Psoas muscle (tissue), 8 donors: ENCODE results near the gene KIR2DL1. TPM values are rescaled to one million over a fixed set of nuclear protein-coding genes. Genes with fewer than 3 reads are reported as not detected.
"Not testable (repeated sequence)": the region's sequence is repeated elsewhere in the genome, so short reads cannot be mapped to it uniquely, and the experiment has no call there.

ENCODE experiments used
- ATAC-seq, 4 donors: fragments of 200-7000 bp; cut with Tn5 transposase; one replicate each; pipeline ENCODE4 v1.9.1; 2020; ENCODE audit warnings: moderate library complexity in 3 of 4, mild to moderate bottlenecking in 2 of 4
- DNase-seq, 2 donors: peaks; one replicate each; pipeline ENCODE4 v3.0.0-alpha.2; 2020
- H3K27ac ChIP-seq: fragments of 200-600 bp; one replicate; pipeline ENCODE4 v1.8.0; 2022
- H3K27me3 ChIP-seq, 3 donors: fragments of 200-600 bp in 1 of 3; one replicate each; pipeline versions ENCODE4 v1.6.1 to v1.8.0; 2013 to 2022; ENCODE audit warnings: low read length in 2 of 3, mild to moderate bottlenecking in 2 of 3, moderate library complexity in 1 of 3; ENCODE audit not compliant: insufficient read depth in 3 of 3
- H3K36me3 ChIP-seq, 2 donors: fragments of 200-600 bp in 1 of 2; one replicate each; pipeline versions ENCODE4 v1.6.1 to v1.8.0; 2013 to 2022; ENCODE audit warnings: low read depth in 1 of 2, mild to moderate bottlenecking in 1 of 2, moderate library complexity in 1 of 2; ENCODE audit not compliant: insufficient read depth in 1 of 2
- H3K4me1 ChIP-seq: fragments of 200-600 bp; one replicate; pipeline ENCODE4 v1.8.0; 2022
- H3K4me3 ChIP-seq: fragments of 200-600 bp; one replicate; pipeline ENCODE4 v1.8.0; 2022; ENCODE audit warnings: mild to moderate bottlenecking
- H3K9me3 ChIP-seq: fragments of 200-600 bp; one replicate; pipeline ENCODE4 v1.8.0; 2022
- WGBS, 3 donors: extraction: QIAGEN DNeasy Blood & Tissue Kit; methylation state at CpG; one replicate each; pipeline versions ENCODE4 v1.1.6 to v1.1.7; 2013; 5-methylcytosine and 5-hydroxymethylcytosine counted together
- intact Hi-C, 2 donors: fragments of 100-400 bp; cut with DNase I; formaldehyde crosslinking; loops; one replicate each; pipeline versions ENCODE4 v1.11.0 to v1.14.2; 2022
- polyA plus RNA-seq, 3 donors: library from polyadenylated mRNA; stranded (reverse); fragments of 200-250 nt; gene quantifications; one replicate each; pipeline ENCODE4 v1.2.3, GENCODE V29; 2013
- total RNA-seq, 4 donors: library from RNA; stranded (reverse); fragmentation: NEBNext Ultra II Directional in 2 of 4; extraction: Animal tissue kit (Norgen Biotek cat#: 25700) in 2 of 4; gene quantifications; one replicate each; pipeline versions ENCODE4 v1.2.1 to v1.2.4, GENCODE V29; 2021 to 2023
- donor health status: healthy with polysubstance abuse.
- donor health status: DM: no; HTN: no; CAD: no; lungs with moderate emphysema.
- donor health status: Bipolar disorder and iron deficiency.
- donor health status: healthy.
- donor health status: DM: yes; HTN: yes; CAD: no.
- donor health status: DM: no; HTN: no; CAD: no.
- donor health status: DM: no; HTN: no; CAD: no.
- donor health status: DM: yes; HTN: yes; CAD: no.

The KIR2DL1 gene
- total and polyA plus RNA-seq, 7 donors: 0.03 TPM; not detected in 6

DNA sequence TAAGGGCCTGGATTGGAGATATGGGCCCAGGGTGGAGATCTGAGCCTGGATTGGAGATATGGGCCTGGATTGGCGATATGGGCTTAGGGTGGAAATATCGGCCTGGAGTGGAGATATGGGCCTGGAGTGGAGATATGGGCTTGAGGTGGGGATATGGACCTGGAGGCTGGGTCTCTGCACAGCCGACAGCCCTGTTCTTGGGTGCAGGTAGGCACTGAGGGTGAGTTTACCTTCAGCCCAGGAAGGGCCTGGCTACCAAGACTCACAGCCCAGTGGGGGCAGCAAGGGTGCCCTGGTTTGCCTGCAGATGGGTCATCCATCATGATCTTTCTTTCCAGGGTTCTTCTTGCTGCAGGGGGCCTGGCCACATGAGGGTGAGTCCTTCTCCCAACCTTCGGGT is 918 bp downstream of the KIR2DL1 start:
- WGBS, 3 donors: 75 to 79% (median 77%) methylated on average over 3 to 4 of the region's 4 CpGs
- H3K4me1 ChIP-seq, H3K27me3 ChIP-seq, ATAC-seq, H3K4me3 ChIP-seq, DNase-seq, H3K27ac ChIP-seq, intact Hi-C loops, H3K36me3 ChIP-seq, H3K9me3 ChIP-seq: not testable (repeated sequence)

DNA sequence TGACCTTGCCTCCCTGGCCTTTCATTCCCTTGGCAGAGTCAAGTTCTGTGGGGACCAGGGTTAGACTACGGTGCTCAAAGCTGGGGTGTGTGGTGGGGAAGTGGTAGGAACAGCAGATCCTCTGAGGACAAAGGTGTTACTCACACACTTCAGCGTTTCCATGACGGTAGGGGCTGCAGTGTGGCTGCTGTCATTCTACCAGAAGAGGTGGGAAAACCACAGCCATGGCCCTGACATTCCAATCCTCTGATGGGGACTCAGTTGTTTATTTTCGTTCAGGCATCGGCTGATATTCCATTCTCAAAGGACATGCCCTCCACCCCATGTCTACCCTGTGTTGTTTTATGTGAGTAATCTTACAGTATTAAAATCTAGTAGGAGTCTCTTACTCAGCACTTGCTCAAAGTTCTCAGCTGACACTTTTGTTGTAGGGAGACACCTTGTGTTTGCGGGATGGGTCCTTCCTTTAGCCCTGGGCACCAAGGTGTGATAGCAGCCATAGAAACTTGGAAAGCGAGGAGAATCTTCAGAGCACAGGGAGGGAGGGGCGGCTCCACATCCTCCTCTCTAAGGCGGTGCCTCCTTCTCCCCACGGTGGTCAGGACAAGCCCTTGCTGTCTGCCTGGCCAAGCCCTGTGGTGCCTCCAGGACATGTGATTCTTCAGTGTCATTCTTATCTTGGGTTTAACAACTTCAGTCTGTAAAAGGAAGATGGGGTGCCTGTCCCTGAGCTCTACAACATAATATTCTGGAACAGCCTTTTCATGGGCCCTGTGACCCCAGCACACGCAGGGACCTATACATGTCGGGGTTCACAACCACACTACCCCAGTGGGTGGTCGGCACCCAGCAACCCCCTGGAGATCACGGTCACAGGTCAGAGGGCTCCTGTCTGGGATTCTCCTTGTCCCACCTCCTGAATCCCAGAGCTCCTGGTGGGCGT is 1.7 kb downstream of the KIR2DL1 start:
- intact Hi-C loops, DNase-seq, H3K27ac ChIP-seq, H3K9me3 ChIP-seq, H3K27me3 ChIP-seq, H3K36me3 ChIP-seq, H3K4me1 ChIP-seq, H3K4me3 ChIP-seq, ATAC-seq: not testable (repeated sequence)
- 70 to 79% (median 75%) methylated on average over 7 to 14 of the region's 15 CpGs for WGBS, 3 donors

DNA sequence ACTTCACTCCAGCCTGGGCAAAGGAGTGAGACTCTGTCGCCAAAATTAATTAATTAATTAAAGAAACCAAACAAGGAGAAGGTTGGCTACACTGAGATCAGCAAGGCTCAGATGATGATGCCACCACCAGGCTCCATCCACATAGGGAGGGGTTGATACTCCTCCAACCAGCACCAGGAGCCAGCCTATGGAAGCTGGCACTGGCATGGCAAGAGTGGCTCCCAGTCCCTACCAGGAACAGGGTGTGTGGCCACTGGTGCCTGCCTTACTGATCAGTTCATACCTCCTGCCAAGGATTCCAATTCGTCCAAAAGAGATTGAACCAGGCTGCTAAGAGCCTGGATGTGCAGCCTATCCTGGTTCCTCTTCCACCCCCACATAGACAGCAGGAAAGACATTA is 3.1 kb downstream of the KIR2DL1 start:
- H3K27ac ChIP-seq, intact Hi-C loops, ATAC-seq, H3K27me3 ChIP-seq, DNase-seq, H3K9me3 ChIP-seq, H3K4me3 ChIP-seq, H3K36me3 ChIP-seq, H3K4me1 ChIP-seq: not testable (repeated sequence)
- WGBS, 3 donors: 33 to 72% (median 43%) methylated on average over 2 of the region's 2 CpGs

DNA sequence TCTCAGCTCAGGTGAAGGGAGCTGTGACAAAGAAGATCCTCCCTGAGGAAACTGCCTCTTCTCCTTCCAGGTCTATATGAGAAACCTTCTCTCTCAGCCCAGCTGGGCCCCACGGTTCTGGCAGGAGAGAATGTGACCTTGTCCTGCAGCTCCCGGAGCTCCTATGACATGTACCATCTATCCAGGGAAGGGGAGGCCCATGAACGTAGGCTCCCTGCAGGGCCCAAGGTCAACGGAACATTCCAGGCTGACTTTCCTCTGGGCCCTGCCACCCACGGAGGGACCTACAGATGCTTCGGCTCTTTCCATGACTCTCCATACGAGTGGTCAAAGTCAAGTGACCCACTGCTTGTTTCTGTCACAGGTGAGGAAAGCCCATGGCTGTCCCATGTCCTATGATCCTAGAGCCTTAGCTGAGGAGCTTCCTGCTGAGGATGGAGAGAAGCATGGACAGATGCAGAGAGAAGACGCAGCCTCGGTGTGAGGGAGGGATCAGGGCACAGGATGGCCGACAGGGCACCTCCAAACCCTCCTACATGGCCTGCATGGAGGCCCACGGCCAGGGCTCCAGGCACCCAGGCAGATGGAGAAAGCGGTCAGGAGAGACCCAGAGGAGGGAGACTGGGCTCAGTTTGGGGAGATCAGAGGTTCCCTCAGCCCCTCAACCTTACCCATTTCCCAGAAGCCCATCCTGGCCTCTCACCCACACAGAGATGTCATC is 5.7 kb downstream of the KIR2DL1 start:
- H3K4me3 ChIP-seq, H3K36me3 ChIP-seq, ATAC-seq, DNase-seq, H3K9me3 ChIP-seq, intact Hi-C loops, H3K27ac ChIP-seq, H3K27me3 ChIP-seq, H3K4me1 ChIP-seq: not testable (repeated sequence)
- 62 to 81% (median 68%) methylated on average over 9 to 12 of the region's 12 CpGs for WGBS, 3 donors

DNA sequence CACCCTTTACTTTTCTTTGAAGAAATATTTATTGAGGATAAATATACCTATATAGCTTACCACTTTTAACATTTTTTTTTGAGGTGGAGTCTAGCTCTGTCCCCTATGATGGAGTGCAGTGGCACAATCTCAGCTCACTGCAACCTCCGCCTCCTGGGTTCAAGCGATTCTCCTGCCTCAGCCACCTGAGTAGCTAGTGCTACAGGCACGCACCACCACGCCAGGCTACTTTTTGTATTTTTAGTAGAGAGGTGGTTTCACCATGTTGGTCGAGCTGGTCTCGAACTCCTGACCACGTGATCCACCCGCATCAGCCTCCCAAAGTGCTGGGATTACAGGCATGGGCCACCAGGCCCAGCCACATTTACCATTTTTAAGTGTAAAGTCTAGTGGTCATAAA is 6.2 kb downstream of the KIR2DL1 start:
- intact Hi-C loops, H3K9me3 ChIP-seq, H3K27ac ChIP-seq, H3K4me1 ChIP-seq, H3K27me3 ChIP-seq, DNase-seq, H3K4me3 ChIP-seq, ATAC-seq, H3K36me3 ChIP-seq: not testable (repeated sequence)
- 64 to 71% (median 70%) methylated on average over 8 of the region's 8 CpGs for WGBS, 3 donors

DNA sequence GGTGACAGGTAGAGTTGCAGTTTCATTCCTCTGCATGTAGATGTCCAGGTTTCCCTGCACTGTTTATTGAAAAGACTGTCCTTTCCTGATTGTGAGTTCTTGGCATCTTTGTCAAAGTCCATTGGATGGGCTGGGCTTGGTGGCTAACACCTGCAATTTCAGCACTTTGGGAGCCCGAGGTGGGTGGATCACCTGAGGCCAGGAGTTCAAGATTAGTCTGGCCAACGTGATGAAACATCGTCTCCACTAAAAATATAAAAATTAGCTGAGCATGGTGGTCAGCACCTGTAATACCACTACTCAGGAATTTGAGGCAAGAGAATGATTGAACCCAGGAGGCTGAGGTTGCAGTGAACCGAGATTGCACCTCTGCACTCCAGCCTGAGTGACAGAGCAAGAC is 8.3 kb downstream of the KIR2DL1 start:
- H3K27me3 ChIP-seq, H3K36me3 ChIP-seq, H3K27ac ChIP-seq, intact Hi-C loops, H3K4me3 ChIP-seq, DNase-seq, H3K4me1 ChIP-seq, H3K9me3 ChIP-seq, ATAC-seq: not testable (repeated sequence)
- WGBS, 3 donors: 42 to 67% (median 49%) methylated on average over 4 of the region's 4 CpGs

DNA sequence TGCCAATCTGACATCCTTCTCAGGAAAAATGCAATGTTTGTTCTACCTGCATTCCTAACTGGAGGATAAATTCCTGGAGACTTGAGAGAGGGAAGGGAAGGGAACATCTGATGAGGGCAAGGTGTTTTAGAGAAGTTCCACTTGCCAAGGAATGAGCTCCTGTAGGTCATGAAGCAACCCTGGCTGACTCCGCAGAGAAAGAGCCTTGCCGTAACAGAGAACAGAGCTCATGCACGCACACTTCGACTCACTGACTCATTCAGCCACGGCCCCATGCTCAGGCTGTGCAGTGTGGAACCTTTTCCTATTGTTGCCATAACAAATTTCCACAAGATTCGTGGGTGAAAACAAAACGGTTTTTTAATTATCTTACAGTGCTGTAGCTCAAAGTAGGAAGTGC is 9.3 kb downstream of the KIR2DL1 start:
- H3K27ac ChIP-seq, H3K36me3 ChIP-seq, ATAC-seq, H3K4me1 ChIP-seq, H3K4me3 ChIP-seq, H3K27me3 ChIP-seq, H3K9me3 ChIP-seq, DNase-seq, intact Hi-C loops: not testable (repeated sequence)
- WGBS, 3 donors: 55 to 70% (median 68%) methylated on average over 7 of the region's 7 CpGs

DNA sequence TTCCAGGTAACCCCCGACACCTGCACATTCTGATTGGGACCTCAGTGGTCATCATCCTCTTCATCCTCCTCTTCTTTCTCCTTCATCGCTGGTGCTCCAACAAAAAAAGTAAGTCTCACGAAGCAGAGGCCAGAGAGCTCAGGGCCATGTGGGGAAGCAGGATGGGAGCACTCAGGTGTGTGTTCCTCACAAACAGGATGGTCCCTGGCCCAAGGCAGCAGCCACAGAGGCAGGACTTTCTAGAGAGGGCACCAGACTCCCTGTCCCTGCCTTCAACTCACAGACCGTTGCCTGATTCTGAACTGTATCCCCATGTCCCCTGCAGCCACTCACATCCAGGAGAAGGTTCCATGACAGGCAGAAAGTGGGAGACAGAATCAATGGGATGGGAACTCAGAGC is 13.3 kb downstream of the KIR2DL1 start:
- H3K4me3 ChIP-seq, DNase-seq, H3K36me3 ChIP-seq, H3K4me1 ChIP-seq, H3K27ac ChIP-seq, ATAC-seq, H3K27me3 ChIP-seq, intact Hi-C loops, H3K9me3 ChIP-seq: not testable (repeated sequence)
- WGBS, 3 donors: 58 to 79% (median 69%) methylated on average over 4 of the region's 4 CpGs

DNA sequence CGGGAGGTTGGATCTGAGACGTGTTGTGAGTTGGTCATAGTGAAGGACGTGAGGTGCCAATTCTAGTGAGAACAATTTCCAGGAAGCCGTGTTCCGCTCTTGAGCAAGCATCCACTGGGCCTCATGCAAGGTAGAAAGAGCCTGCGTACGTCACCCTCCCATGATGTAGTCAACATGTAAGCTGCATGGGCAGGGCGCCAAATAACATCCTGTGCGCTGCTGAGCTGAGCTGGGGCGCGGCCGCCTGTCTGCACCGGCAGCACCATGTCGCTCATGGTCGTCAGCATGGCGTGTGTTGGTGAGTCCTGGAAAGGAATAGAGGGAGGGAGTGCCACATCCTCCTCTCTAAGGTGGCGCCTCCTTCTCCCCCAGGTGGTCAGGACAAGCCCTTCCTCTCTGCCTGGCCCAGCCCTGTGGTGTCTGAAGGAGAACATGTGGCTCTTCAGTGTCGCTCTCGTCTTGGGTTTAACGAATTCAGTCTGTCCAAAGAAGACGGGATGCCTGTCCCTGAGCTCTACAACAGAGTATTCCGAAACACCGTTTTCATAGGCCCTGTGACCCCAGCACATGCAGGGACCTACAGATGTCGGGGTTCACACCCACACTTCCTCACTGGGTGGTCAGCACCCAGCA is 16.6 kb downstream of the KIR2DL1 start:
- DNase-seq, H3K4me1 ChIP-seq, H3K36me3 ChIP-seq, H3K9me3 ChIP-seq, H3K4me3 ChIP-seq, ATAC-seq, intact Hi-C loops, H3K27ac ChIP-seq, H3K27me3 ChIP-seq: not testable (repeated sequence)
- 80 to 86% (median 84%) methylated on average over 24 of the region's 24 CpGs for WGBS, 3 donors

DNA sequence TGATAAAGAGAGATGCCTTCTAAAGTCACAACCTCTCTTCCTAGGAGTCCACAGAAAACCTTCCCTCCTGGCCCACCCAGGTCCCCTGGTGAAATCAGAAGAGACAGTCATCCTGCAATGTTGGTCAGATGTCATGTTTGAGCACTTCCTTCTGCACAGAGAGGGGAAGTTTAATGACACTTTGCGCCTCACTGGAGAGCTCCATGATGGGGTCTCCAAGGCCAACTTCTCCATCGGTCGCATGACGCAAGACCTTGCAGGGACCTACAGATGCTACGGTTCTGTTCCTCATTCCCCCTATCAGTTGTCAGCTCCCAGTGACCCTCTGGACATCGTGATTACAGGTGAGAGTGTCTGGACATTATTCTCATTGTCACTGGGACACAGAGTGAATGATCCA is 18.6 kb downstream of the KIR2DL1 start:
- ATAC-seq, intact Hi-C loops: not testable (repeated sequence)
- 75 to 83% (median 79%) methylated on average over 6 of the region's 6 CpGs for WGBS, 3 donors

More for the DNA sequence above, 18.6 kb downstream of the KIR2DL1 start:
- not testable (repeated sequence) for H3K27ac ChIP-seq, H3K9me3 ChIP-seq, H3K27me3 ChIP-seq, H3K36me3 ChIP-seq, H3K4me3 ChIP-seq, H3K4me1 ChIP-seq, DNase-seq
